Right lobe of liver (tissue), 4 donors: ENCODE measurements around the gene SMIM44.

Experiments
- CTCF ChIP-seq, 4 donors: fragments of 200-600 bp in 3 of 4; fragments of 450-650 bp in 1 of 4; IDR thresholded peaks; one replicate each; pipeline versions ENCODE4 v1.5.1 to v1.8.0; 2016 to 2022; ENCODE audit warnings: antibody characterized with exemption in 4 of 4, mild to moderate bottlenecking in 2 of 4
- POLR2A ChIP-seq: fragments of 450-650 bp; IDR thresholded peaks from one replicate; pipeline ENCODE4 v1.6.1; 2017; ENCODE audit warnings: antibody characterized with exemption, mild to moderate bottlenecking
- donor health status: DM: no; HTN: no; CAD: no.
- donor health status: DM: no; HTN: no; CAD: no.
- donor health status: DM: no; HTN: yes; CAD: no.

- TF ChIP-seq POLR2A: no peak
- TF ChIP-seq CTCF (IDR thresholded peaks at IDR 0.05): no peak
Observed at GRCh38 chr19:3462991-3463713, 20.1 kb downstream of the SMIM44 start.
